Loucy (cell line): ENCODE results near the gene UGT1A1.
"Not testable (repeated sequence)": the region's sequence is repeated elsewhere in the genome, so short reads cannot be mapped to it uniquely, and the experiment has no call there.

Source experiments
- H2AFZ ChIP-seq: fragments of 200-600 bp; sonication (generic); 2 replicates; pipeline ENCODE4 v1.6.0; 2016; ENCODE audit warnings: antibody characterized with exemption, mild to moderate bottlenecking, low read length, moderate library complexity
- H3F3A ChIP-seq: fragments of 200-600 bp; 2 replicates; pipeline ENCODE4 v1.6.0; 2016; ENCODE audit warnings: antibody characterized with exemption, low read depth, mild to moderate bottlenecking
- H3K27me3 ChIP-seq: fragments of 200-600 bp; sonication (generic); 2 replicates; pipeline ENCODE4 v1.6.1; 2014; ENCODE audit warnings: low read length, mild to moderate bottlenecking; ENCODE audit not compliant: insufficient read depth, poor library complexity, severe bottlenecking
- H3K36me3 ChIP-seq: fragments of 200-600 bp; sonication (generic); 2 replicates; pipeline ENCODE4 v1.6.1; 2016; ENCODE audit warnings: low read length; ENCODE audit not compliant: insufficient read depth
- H3K4me1 ChIP-seq: fragments of 200-600 bp; sonication (generic); 2 replicates; pipeline ENCODE4 v1.5.1; 2014; ENCODE audit warnings: low read length, mild to moderate bottlenecking; ENCODE audit not compliant: insufficient read depth, poor library complexity, severe bottlenecking
- H3K4me2 ChIP-seq: fragments of 200-600 bp; sonication (generic); 2 replicates; pipeline ENCODE4 v1.6.0; 2014; ENCODE audit warnings: antibody characterized with exemption, low read length, low read depth, mild to moderate bottlenecking; ENCODE audit not compliant: poor library complexity, severe bottlenecking
- H3K4me3 ChIP-seq: fragments of 200-600 bp; sonication (generic); 2 replicates; pipeline ENCODE4 v1.5.1; 2014; ENCODE audit warnings: low read length, mild to moderate bottlenecking, mixed read lengths; ENCODE audit not compliant: poor library complexity, severe bottlenecking
- H3K79me2 ChIP-seq: fragments of 200-600 bp; sonication (generic); 2 replicates; pipeline ENCODE4 v1.6.1; 2014; ENCODE audit warnings: low read length; ENCODE audit not compliant: insufficient read depth
- H3K9ac ChIP-seq: fragments of 200-600 bp; sonication (generic); 2 replicates; pipeline ENCODE4 v1.6.0; 2014; ENCODE audit warnings: mild to moderate bottlenecking, low read depth, low read length, moderate library complexity; ENCODE audit not compliant: poor library complexity, severe bottlenecking
- H3K9me2 ChIP-seq: fragments of 200-600 bp; sonication (generic); replicated peaks from 2 replicates; pipeline ENCODE4 v1.6.1; 2016; ENCODE audit warnings: low read depth, low read length, mixed read lengths
- H3K9me3 ChIP-seq: fragments of 200-600 bp; sonication (generic); 2 replicates; pipeline ENCODE4 v1.6.1; 2014; ENCODE audit warnings: mild to moderate bottlenecking, antibody characterized with exemption, low read length, low read depth; ENCODE audit not compliant: insufficient read depth
- H4K20me1 ChIP-seq: fragments of 200-600 bp; sonication (generic); 2 replicates; pipeline ENCODE4 v1.6.0; 2014; ENCODE audit warnings: antibody characterized with exemption, low read length, mild to moderate bottlenecking; ENCODE audit not compliant: insufficient read depth, poor library complexity, severe bottlenecking
- EZH2phosphoT487 ChIP-seq: fragments of 200-600 bp; IDR thresholded peaks from 2 replicates; pipeline ENCODE4 v1.6.1; 2018; ENCODE audit warnings: antibody characterized with exemption, mild to moderate bottlenecking, moderate library complexity, borderline replicate concordance
- TF ChIP-seq, protein P1 (sequence below): fragments of 200-600 bp; sonication (generic); conservative IDR thresholded peaks from 2 replicates; pipeline ENCODE4 v1.5.1; 2014; ENCODE audit warnings: mild to moderate bottlenecking, antibody characterized with exemption, low read length

UGT1A1 gene

DNA sequence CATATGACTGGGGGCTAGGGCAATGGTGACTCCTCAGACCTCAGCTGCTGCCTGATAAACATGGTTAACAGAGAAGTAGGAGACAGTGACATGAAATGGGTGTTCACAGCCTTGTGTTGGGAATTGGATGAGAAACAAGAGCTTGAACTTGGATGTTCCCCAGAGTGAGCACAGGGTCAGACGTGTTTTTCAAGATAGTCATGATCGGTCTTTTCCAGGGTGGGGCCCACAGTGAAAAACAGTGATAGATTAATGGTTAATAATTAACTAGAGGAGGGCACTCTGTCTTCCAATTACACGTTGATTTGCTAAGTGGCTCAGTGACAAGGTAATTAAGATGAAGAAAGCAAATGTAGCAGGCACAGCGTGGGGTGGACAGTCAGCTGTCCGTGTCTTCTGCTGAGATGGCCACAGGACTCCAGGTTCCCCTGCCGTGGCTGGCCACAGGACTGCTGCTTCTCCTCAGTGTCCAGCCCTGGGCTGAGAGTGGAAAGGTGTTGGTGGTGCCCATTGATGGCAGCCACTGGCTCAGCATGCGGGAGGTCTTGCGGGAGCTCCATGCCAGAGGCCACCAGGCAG is 31.3 kb upstream of the UGT1A1 start, which contains the start of gene UGT1A3:
Gene UGT1A3 (plus strand): TSS at position 320 of the 579 bp plus-strand sequence. CDS start 85 bp downstream, at position 405.
- H4K20me1 ChIP-seq = no peaks in the 10 kb centered on the region
- no peak within 1 kb of the TSS for H3K9ac ChIP-seq
- no peaks in the 10 kb centered on the region for H3K4me1 ChIP-seq
- no peak within 1 kb of the TSS for H3K4me2 ChIP-seq
- no peaks in the 10 kb centered on the region for H3F3A ChIP-seq
- no peaks in the 10 kb centered on the region for H3K9me3 ChIP-seq
- H3K27me3 ChIP-seq = no peaks in the 10 kb centered on the region
- H3K79me2 ChIP-seq = no peaks in the 10 kb centered on the region
- H3K9me2 ChIP-seq = no peaks in the 10 kb centered on the region
- H2AFZ ChIP-seq = no peak within 1 kb of the TSS
- TF ChIP-seq, protein P1, sequence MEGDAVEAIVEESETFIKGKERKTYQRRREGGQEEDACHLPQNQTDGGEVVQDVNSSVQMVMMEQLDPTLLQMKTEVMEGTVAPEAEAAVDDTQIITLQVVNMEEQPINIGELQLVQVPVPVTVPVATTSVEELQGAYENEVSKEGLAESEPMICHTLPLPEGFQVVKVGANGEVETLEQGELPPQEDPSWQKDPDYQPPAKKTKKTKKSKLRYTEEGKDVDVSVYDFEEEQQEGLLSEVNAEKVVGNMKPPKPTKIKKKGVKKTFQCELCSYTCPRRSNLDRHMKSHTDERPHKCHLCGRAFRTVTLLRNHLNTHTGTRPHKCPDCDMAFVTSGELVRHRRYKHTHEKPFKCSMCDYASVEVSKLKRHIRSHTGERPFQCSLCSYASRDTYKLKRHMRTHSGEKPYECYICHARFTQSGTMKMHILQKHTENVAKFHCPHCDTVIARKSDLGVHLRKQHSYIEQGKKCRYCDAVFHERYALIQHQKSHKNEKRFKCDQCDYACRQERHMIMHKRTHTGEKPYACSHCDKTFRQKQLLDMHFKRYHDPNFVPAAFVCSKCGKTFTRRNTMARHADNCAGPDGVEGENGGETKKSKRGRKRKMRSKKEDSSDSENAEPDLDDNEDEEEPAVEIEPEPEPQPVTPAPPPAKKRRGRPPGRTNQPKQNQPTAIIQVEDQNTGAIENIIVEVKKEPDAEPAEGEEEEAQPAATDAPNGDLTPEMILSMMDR = no peak
- TF ChIP-seq EZH2phosphoT487 = no peak
- H3K36me3 ChIP-seq = no peaks in the 10 kb centered on the region
- no peak within 1 kb of the TSS for H3K4me3 ChIP-seq

DNA sequence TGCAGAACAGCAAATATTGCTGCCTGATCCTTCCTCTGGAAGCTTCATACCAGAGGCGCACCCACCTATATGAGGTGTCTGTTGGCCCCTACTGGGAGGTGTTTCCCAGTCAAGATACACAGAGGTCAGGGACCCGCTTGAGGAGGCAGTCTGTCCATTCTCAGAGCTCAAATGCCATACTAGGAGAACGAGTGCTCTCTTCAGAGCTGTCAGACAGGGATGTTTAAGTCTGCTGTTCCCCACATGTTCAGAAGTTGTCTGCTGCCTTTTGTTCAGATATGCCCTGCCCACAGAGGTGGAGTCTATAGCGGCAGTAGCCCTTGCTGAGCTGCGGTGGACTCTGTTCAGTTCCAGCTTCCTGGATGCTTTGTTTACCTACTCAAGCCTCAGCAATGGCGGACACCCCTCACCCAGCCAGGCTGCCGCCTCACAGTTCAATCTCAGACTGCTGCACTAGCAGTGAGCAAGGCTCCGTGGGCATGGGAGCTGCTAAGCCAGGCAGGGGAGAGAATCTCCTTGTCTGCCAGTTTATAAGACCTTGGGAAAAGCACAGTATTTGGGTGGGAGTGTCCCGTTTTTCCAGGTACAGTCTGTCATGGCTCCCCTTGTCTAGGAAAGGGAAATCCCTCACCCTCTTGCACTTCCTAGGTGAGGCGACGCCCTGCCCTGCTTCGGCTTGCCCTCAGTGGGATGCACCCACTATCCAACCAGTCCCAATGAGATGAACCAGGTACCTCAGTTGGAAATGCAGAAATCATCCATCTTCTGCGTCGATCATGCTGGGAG is 23.0 kb upstream of the UGT1A1 start:
- not testable (repeated sequence) for H4K20me1 ChIP-seq, H3K79me2 ChIP-seq, H3K36me3 ChIP-seq, H3K9me2 ChIP-seq, H3K4me3 ChIP-seq, H3K4me1 ChIP-seq, H2AFZ ChIP-seq, H3K27me3 ChIP-seq, H3F3A ChIP-seq, H3K4me2 ChIP-seq, H3K9ac ChIP-seq, H3K9me3 ChIP-seq

- H4K20me1 ChIP-seq = no peaks in the 10 kb centered on the region
- no peaks in the 10 kb centered on the region for H3K36me3 ChIP-seq
- no peaks in the 10 kb centered on the region for H3K9me2 ChIP-seq
- H3K27me3 ChIP-seq = no peaks in the 10 kb centered on the region
- H3K4me2 ChIP-seq = no peak overlapping the region
- H3K79me2 ChIP-seq = no peaks in the 10 kb centered on the region
- no peak overlapping the region for H3K4me3 ChIP-seq
- TF ChIP-seq, protein P1 = no peak
- no peak for TF ChIP-seq EZH2phosphoT487
- H3K9ac ChIP-seq = no peak overlapping the region
- no peaks in the 10 kb centered on the region for H3K9me3 ChIP-seq
- H2AFZ ChIP-seq = no peak overlapping the region
- no peaks in the 10 kb centered on the region for H3F3A ChIP-seq
- H3K4me1 ChIP-seq = no peaks in the 10 kb centered on the region
Observed at GRCh38 chr2:233740870-233741269, 19.2 kb upstream of the UGT1A1 start.
